Lung (tissue), 12 donors: ENCODE data around the gene SYNPO2. TPM values are rescaled to one million over a fixed set of nuclear protein-coding genes. Genes with fewer than 3 reads are reported as not detected.

Source experiments
- ATAC-seq: fragments of 200-7000 bp; cut with Tn5 transposase; one replicate; pipeline ENCODE4 v1.9.1; 2020; ENCODE audit warnings: moderate number of reproducible peaks; ENCODE audit not compliant: insufficient read depth, low FRiP score
- DNase-seq, 3 donors: peaks; one replicate each; pipeline ENCODE4 v3.0.0-alpha.2; 2013 to 2017
- H3K27ac ChIP-seq, 2 donors: one replicate each; pipeline ENCODE4 v1.5.1; 2013; ENCODE audit warnings: mild to moderate bottlenecking in 2 of 2, moderate library complexity in 2 of 2, control low read depth in 1 of 2, inconsistent platforms in 1 of 2, low read depth in 1 of 2, low read length in 1 of 2
- H3K27me3 ChIP-seq, 3 donors: one replicate each; pipeline ENCODE4 v1.5.1; 2013; ENCODE audit warnings: low read length in 2 of 3; ENCODE audit not compliant: control insufficient read depth in 3 of 3, insufficient read depth in 3 of 3
- H3K36me3 ChIP-seq, 4 donors: one replicate each; pipeline ENCODE4 v1.5.1; 2013; ENCODE audit warnings: low read length in 4 of 4, mild to moderate bottlenecking in 1 of 4, moderate library complexity in 1 of 4; ENCODE audit not compliant: control insufficient read depth in 4 of 4, insufficient read depth in 4 of 4
- H3K4me1 ChIP-seq, 5 donors: one replicate each; pipeline ENCODE4 v1.5.1; 2013; ENCODE audit warnings: low read length in 5 of 5, mild to moderate bottlenecking in 2 of 5, moderate library complexity in 1 of 5; ENCODE audit not compliant: control insufficient read depth in 5 of 5, insufficient read depth in 5 of 5
- H3K4me3 ChIP-seq: one replicate; pipeline ENCODE4 v1.5.1; 2013; ENCODE audit warnings: mild to moderate bottlenecking, control low read depth, moderate library complexity
- H3K9ac ChIP-seq, 2 donors: one replicate each; pipeline ENCODE4 v1.5.1; 2013; ENCODE audit warnings: low read length in 2 of 2, control low read depth in 1 of 2; ENCODE audit not compliant: insufficient read depth in 1 of 2
- H3K9me3 ChIP-seq, 4 donors: one replicate each; pipeline ENCODE4 v1.5.1; 2013; ENCODE audit warnings: low read length in 3 of 4, mild to moderate bottlenecking in 1 of 4, moderate library complexity in 1 of 4; ENCODE audit not compliant: control insufficient read depth in 4 of 4, insufficient read depth in 3 of 4
- WGBS, 2 donors: extraction: QIAGEN DNeasy Blood & Tissue Kit; methylation state at CpG; one replicate each; pipeline ENCODE4 v1.1.7; 2013; 5-methylcytosine and 5-hydroxymethylcytosine counted together
- polyA plus RNA-seq, 2 donors: library from polyadenylated mRNA; stranded (reverse); fragments of 200-250 nt; gene quantifications; one replicate each; pipeline ENCODE4 v1.2.1, GENCODE V29; 2013
- total RNA-seq, 2 donors: library from RNA; depleted of rRNA in 1 of 2; stranded (reverse); fragments of >200 nt in 1 of 2; gene quantifications; one replicate each; pipeline ENCODE4 v1.2.1, GENCODE V29; 2014 to 2021
- TF ChIP-seq, protein P1 (sequence below): IDR thresholded peaks from 2 replicates; pipeline ENCODE4 v1.5.1; 2012; ENCODE audit warnings: mild to moderate bottlenecking; ENCODE audit errors: control extremely low read depth, extremely low read depth
- donor health status: control.
- donor health status: control.
- donor health status: Bipolar disorder and iron deficiency.
- donor health status: healthy.
- donor health status: DM: yes; HTN: yes; CAD: no.

Gene SYNPO2
- total and polyA plus RNA-seq, 4 donors, result 3.5 to 27.6 (median 10.1) TPM

DNA sequence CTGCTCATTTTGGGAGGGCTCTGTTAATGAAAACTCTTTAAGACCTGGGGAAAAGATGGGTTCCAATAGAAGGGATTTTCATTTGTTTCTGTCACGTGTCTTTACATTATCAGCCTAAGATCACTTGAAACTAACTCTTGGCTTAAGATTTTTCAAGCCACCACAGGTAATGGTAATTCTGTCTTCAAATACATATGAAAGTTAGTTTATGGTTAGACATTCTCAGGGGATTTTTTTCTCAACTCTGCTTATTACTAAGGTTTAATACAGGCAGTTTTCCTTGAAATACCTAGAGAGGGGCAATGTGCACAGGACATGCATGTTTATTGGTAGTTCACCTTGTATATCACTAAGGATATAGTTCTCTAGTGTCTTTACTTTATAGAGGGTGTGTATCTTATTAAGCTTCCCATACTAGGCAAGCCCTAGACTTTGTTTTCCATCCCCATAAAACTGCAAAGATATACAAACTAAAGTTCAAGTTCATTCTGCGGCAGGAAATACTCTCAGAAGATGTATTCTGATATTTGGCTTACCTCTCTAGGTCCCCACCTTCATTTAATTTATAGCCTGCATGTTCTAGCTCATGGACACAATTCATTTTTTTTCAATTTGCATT is 208.7 kb downstream of the SYNPO2 start:
- DNase-seq, result no peak
- ATAC-seq, result no peak
- TF ChIP-seq, protein P1, sequence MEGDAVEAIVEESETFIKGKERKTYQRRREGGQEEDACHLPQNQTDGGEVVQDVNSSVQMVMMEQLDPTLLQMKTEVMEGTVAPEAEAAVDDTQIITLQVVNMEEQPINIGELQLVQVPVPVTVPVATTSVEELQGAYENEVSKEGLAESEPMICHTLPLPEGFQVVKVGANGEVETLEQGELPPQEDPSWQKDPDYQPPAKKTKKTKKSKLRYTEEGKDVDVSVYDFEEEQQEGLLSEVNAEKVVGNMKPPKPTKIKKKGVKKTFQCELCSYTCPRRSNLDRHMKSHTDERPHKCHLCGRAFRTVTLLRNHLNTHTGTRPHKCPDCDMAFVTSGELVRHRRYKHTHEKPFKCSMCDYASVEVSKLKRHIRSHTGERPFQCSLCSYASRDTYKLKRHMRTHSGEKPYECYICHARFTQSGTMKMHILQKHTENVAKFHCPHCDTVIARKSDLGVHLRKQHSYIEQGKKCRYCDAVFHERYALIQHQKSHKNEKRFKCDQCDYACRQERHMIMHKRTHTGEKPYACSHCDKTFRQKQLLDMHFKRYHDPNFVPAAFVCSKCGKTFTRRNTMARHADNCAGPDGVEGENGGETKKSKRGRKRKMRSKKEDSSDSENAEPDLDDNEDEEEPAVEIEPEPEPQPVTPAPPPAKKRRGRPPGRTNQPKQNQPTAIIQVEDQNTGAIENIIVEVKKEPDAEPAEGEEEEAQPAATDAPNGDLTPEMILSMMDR, result no peak
- no peaks in the 10 kb centered on the region for H3K36me3 ChIP-seq
- peaks cover 0 to 17% (median 0%) of the 10 kb centered on the region in 5 donors for H3K4me1 ChIP-seq
- WGBS, 2 donors, result 92 to 95% methylated on average over 2 of the region's 2 CpGs
- H3K4me3 ChIP-seq, result no peak overlapping the region
- H3K9me3 ChIP-seq, result no peaks in the 10 kb centered on the region
- no peak overlapping the region for H3K9ac ChIP-seq
- no peak overlapping the region for H3K27ac ChIP-seq
- H3K27me3 ChIP-seq, result no peaks in the 10 kb centered on the region

DNA sequence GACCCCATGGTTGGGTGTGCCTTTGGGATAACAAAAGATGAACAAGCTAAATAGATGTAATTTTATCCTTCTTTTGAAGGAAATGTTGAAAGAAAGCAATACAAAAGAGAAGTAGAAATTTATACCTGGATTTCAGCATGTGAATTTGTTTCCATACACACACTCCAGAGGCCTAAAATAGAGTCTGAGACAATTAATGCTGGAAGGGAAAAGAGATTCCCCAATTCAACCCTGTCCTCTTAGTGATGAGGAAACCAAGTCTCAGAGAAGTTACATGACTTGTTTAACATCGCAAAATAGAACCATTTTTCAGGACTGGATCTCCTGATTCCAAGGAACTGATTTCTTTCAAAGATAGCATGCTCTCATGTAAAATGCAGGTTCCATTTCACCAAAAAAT is 209.7 kb downstream of the SYNPO2 start:
- WGBS, 2 donors, result 97% methylated on average over 1 of the region's 1 CpG
- H3K9me3 ChIP-seq, result no peaks in the 10 kb centered on the region
- no peak overlapping the region for H3K9ac ChIP-seq
- H3K27ac ChIP-seq, result no peak overlapping the region
- H3K36me3 ChIP-seq, result no peaks in the 10 kb centered on the region
- no peak for ATAC-seq
- peaks cover 0 to 17% (median 0%) of the 10 kb centered on the region in 5 donors for H3K4me1 ChIP-seq
- no peak for DNase-seq
- H3K4me3 ChIP-seq, result no peak overlapping the region
- no peaks in the 10 kb centered on the region for H3K27me3 ChIP-seq
- TF ChIP-seq, protein P1, result no peak

DNA sequence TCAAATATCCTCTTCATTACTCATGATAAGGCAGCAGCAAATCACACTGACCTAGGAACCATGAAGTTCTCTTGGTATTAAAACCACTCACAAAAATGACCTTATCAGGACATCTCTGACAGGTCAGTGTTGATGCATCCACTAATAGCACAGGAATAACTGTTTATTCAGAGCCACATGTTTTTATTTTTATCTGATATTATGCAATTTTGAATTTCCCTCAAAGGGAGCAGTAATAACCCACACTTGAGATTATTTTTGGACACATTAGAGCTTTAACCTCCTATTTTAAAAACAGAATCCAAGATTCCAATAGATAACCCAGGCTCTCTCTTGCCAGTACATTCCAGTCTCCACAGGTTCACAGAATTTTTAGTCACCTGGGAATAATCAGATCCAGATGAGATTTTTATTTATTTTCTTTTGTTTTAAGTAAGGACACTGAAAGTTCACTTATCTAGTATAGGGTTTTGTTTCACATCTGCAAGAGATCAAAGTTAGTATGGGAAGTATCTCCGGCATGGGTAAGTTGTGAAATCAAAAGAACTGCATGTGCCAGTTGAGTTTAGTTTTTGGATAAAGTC is 210.7 kb downstream of the SYNPO2 start:
- no peaks in the 10 kb centered on the region for H3K36me3 ChIP-seq
- H3K27ac ChIP-seq, result peak overlapping the region in 1 of 2 donors; percentile 50
- 16 to 31% methylated on average over 1 of the region's 1 CpG for WGBS, 2 donors
- no peaks in the 10 kb centered on the region for H3K27me3 ChIP-seq
- H3K4me1 ChIP-seq, result peaks cover 0 to 15% (median 0%) of the 10 kb centered on the region in 5 donors
- ATAC-seq, result no peak
- no peaks in the 10 kb centered on the region for H3K9me3 ChIP-seq
- H3K4me3 ChIP-seq, result no peak overlapping the region
- DNase-seq, result peak in 2 of 3 donors; percentile 30 to 41
- TF ChIP-seq, protein P1, result no peak
- no peak overlapping the region for H3K9ac ChIP-seq
